Measurements from ENCODE around the gene EEF1AKMT1. TPM values are rescaled to one million over a fixed set of nuclear protein-coding genes. Genes with fewer than 3 reads are reported as not detected.

EEF1AKMT1 gene, protein sequence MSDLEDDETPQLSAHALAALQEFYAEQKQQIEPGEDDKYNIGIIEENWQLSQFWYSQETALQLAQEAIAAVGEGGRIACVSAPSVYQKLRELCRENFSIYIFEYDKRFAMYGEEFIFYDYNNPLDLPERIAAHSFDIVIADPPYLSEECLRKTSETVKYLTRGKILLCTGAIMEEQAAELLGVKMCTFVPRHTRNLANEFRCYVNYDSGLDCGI
- total RNA-seq (2022; extraction: Qiagen RNA extraction; ENCODE audit: low read depth) = 4.5 to 5.4 TPM (median 5.0 TPM) in 5 replicates

DNA sequence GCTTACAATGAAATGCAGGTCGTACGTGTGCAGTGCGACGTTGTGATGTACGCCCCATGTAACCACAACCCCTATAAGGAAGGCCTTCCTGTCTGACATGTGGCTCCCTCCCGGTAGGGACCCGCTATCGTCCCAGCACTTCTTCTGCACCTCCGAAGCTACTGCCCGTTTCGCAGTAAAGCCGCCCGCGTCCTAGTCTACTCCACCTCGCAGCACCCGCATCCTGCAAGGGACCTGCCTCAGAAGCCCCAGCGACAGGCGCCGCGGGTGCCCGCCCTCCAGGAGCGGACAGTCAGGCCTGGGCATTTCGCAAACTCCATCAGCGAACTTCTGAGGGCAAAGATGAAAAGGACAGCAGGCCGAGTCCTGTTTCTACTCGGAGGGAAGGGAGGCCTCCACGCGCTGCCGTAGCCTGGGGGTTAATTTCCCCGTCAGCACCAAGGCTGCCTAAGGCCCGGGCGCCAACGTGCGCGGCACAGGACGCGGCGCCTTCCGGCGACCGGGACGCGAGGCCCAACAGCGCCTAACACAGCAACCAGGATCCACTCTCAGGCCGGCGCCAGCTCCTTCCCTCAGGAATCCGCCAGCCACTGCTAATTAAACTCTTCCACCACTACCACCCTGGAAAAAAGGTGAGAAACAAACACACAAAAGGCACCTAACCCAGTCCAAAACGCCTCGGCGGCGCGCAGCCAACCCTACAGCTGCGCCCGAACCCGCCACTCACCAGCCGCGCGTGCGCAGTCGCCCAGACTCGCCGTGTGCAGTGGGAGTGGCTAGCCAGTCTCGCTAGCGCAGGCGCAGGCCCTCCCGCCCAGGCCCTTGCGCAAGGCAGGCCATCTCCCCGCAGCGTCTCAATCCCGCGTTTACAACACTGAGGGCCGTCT is at the start of gene EEF1AKMT1:
Gene EEF1AKMT1 (minus strand): TSS at position 768 of the 887 bp plus-strand sequence. CDS start 16,363 bp downstream, outside the sequence.

DNA sequence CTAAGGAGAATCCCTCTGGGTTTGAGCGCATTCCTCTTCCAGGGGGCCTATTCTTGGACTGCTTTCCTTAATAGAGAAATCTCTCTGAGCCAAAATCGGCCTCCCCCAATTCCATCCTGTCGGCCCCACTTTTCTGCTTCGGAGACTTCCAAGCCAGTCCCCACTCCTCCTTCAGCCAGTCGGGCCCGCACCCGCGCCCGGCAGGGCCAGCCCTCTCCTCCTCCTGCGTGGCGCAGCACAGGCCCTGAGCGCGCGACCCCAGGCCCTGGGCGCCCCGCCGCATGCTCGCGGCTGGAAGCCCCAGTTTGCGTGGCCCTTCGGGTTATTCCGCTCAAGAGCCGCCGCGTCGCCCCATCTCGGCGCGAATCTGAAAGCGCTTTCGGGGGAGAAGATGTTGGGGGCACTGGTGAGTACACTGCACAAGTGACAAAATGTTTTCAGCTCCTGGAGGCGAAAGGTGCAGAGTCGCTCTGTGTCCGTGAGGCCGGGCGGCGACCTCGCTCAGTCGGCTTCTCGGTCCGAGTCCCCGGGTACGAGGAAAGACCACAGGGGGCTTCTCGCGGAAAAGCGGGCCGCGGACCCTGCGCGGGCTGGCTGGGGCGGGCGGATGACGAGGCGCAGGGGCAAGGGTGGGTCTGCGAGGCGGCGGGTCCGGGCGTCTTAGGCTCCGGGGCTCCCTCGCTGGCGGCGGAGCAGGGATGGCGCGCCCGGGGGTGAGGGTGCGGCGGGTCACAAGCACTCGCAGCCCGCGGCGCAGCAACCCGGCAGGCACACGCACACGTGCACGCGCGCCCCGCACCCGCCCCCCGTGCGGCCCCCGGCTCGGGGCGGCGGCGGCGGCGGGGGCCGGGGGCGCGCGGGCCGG is 70.6 kb downstream of the EEF1AKMT1 start, which contains the start of gene IL17D:
Gene IL17D (plus strand): TSS at position 785 of the 865 bp plus-strand sequence. CDS start 303 bp downstream, outside the sequence.

Other genes with a start within 250 kb of the EEF1AKMT1 start
- gene CRYL1, start 248.1 kb downstream of the EEF1AKMT1 start, total RNA-seq (2022; extraction: Qiagen RNA extraction; ENCODE audit: low read depth) = 5.7 to 6.8 TPM (median 6.3 TPM) in 5 replicates
- 7.1 to 10.6 TPM (median 9.7 TPM) in 5 replicates for gene IFT88, start 206.8 kb downstream of the EEF1AKMT1 start, total RNA-seq (2022; extraction: Qiagen RNA extraction; ENCODE audit: low read depth)
- 1.00 to 1.6 TPM (median 1.5 TPM) in 5 replicates for gene IL17D, start 70.3 kb downstream of the EEF1AKMT1 start, total RNA-seq (2022; extraction: Qiagen RNA extraction; ENCODE audit: low read depth)
- 4.7 to 6.5 TPM (median 6.2 TPM) in 5 replicates for gene XPO4, start 128.8 kb upstream of the EEF1AKMT1 start, total RNA-seq (2022; extraction: Qiagen RNA extraction; ENCODE audit: low read depth)